ENCODE results near the gene EME2.

EME2 gene

DNA sequence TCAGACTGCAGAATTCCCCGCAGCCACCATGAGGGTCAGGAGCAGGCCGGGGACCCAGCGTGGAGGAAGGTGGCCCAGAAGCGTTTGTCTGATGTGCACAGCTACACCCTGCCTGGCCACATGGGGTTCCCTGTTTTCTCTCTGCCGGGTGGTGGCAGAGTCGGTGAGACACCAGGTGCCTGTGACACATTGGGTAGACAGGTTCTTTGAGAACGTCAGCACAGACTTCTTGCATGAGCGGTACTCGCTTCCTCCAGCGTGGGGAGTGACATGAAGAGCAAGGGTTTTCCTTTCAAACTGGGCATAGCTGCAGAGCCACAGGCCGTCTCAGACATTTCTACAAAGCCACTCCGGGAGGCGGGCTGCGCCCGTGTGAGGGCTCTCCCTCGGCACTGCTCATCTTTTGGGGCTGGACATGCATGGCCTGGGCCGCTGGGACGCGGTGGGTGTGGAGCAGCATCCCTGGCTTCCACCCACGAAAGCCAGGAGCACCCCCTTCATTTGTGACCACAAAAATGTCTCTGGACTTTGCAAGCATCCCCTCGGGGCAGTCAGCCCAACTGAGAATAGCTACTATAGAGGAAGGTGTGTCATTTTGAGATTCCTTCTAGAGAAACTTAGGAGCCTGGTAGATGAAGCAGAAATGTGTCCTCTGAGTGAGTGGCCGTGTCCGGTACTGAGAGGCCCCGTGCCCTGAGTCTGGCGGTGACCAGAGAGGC, 27.3 kb upstream of the EME2 start:
- DNase-seq (ENCODE audit: low spot score), result no peak

DNA sequence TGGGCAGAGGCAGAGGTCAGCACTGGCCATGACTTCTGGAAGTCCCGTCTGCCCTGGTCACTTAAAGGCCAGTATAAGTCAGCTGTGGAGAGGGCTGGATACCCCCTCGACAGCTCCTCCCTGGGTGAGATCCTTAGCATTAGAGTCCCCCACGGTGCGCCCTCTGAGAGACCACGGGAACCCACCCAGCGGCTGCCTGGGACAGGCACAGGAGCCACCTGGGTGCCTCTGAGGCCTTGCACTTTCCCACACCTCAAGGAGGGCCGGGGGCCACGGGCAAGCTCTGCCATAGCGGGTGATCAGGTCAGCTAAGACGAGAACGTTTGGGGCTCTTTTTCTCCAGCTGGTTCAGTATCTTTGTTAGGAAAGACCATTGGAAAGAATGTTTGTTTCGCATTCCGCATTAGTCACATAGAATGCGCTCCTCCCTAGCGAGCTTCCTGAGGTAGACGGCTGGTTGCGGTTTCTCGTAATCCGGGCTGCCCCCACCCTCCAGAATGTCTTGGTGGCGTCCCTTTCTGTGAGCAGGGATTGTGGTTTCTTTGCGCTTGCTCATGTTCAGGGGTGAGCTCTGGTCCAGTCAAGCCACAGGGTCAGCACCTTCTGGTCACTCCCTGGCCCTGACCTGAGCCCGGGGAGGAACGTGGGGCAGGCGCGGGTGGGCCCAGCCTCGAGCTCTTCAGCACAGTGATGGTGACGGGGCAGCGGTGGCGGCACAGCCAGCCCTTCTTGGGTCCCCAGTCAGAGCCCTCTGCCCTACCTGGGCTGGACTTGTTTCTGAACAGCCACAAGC, 26.5 kb upstream of the EME2 start:
- DNase-seq (ENCODE audit: low spot score), result no peak

DNA sequence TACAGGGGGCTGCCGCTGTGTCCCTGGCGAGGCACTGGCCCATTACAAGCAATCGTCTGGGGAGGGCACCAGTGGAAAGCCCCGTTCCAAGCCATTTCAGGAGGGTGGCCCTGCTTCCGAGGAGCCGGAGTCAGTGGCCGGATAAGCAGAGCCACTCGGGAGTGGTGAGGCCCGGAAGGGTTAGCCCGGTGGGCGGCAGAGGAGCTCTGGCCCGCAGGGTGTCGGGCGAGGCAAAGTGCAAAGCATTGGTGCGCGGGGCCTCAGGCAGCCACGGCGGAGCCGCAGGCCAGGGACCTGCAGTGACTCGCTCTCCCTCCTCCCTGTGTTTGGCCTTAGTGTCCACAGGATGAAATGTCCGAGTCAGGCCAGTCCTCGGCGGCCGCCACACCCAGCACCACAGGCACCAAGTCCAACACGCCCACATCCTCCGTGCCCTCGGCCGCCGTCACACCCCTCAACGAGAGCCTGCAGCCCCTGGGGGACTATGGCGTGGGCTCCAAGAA, 25.9 kb upstream of the EME2 start:
- DNase-seq (ENCODE audit: low spot score), result no peak

DNA sequence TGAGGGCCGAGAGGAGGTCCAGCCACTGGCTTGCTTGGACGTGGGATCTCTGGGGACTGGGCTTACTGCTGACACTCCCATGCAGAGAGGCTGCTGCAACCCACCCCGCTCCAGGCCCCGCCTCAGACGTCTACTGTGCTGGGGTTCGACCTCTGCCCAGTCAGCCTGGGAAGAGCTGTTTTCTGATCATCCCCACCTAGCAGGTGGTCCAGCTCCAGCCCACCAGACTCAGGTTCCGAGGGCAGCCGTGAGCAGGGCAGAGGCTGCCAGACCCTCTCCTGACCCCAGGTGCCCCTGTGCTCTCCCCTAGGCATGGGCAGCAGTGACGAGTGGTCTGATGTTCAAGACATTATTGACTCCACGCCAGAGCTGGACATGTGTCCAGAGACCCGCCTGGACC, 24.7 kb upstream of the EME2 start:
- DNase-seq (ENCODE audit: low spot score), result no peak

DNA sequence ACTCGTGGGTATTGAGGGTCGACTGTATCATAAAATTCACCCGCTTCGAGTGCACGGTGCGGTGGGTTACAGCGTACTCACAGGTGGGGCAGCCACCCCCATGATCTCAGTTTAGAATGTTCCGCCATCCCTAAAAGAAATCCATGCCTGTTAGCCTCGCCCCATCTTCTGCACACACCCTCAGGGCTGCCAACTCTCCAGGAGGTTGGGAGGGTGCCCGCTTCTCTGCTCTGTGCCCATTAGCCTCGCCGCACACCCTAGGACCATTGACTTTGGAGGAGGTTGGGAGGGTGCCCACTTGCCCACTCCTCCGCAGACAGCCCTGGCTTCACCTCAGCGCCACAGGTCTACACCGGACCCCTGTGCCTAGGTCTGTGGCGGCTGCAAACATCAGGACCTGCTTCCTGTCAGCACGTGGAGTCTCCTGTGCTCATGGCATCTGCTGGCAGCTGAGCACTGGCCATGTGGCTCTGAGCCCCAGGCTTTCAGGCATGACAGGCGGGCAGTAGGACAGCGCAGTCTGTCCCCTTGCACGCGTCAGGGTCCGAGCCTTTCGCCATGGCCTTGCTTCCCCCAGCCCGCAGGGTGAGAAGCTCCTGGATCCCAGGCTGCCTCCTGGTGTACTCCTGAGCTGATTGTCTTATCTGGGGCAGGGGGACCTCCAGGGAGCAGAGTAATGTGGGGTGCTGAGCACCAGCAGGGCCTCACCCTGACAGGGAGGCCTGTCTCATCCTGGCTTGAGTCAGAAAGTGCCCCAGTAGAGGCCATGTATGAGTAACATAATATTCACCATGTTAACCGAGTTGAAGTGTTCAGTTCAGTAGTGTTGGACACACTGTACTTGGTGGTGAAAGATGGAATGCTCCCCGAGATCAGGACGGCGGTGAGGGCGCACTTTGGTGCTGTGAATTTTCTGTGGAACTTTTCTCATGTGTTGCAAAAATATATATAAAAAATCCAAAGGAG, 23.2 kb upstream of the EME2 start:
- DNase-seq (ENCODE audit: low spot score), result no peak

DNA sequence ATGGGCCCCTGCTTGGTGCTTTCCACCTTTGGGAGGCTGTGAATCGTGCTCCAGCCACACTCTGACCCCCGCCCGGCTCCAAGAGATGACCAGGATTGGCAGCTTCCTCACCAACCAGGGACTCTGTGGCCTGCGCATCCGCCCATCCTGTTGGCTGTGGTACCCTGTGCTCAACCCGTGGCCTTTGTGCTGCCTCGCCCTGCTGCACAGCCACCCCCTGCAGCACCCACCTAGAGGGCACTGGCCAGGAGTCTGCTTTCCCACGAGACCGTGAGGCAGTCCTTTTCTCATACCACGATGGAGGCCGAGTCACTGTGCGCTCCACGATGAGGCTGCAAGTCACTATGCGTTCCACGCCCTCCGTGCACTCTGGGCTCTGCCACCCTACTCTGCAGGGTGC, 20.7 kb upstream of the EME2 start:
- DNase-seq (ENCODE audit: low spot score), result no peak

DNA sequence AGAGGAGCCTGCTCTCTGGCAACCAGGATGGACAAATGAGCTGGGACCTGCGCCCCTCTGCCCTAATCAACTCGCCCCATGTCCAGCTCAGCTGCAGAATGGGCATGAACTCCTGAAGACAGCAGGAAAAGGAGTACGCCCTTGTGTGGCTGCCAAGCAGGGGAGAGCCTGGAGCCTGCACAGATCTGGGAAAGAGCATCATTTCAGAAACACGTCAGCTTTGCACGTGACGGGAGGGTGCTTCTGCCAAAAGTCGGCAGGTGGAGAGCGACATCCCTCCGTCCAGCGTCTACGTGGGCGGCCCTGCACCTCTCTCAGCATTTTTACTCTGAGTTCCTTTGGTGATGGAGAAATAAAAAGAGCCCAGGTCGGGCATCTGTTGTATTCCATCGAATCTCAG, 19.8 kb upstream of the EME2 start:
- no peak for DNase-seq (ENCODE audit: low spot score)

DNA sequence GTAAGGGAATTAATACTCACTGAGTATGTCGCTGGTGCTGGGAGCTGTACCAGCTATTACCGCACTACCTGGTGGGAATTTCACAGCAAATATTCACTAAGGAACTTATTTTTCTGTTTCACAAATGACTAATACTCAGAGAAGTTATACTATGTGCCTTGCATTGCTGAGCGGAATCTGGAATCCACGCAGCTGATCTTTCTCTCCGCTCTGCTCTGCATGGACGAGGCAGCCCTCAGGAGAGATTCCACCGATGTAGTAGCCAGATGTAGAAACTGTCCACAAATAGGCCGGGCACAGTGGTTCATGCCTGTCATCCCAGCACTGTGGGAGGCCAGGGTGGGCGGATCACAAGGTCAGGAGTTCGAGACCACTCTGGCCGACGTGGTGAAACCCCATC, 18.4 kb upstream of the EME2 start:
- no peak for DNase-seq (ENCODE audit: low spot score)

DNA sequence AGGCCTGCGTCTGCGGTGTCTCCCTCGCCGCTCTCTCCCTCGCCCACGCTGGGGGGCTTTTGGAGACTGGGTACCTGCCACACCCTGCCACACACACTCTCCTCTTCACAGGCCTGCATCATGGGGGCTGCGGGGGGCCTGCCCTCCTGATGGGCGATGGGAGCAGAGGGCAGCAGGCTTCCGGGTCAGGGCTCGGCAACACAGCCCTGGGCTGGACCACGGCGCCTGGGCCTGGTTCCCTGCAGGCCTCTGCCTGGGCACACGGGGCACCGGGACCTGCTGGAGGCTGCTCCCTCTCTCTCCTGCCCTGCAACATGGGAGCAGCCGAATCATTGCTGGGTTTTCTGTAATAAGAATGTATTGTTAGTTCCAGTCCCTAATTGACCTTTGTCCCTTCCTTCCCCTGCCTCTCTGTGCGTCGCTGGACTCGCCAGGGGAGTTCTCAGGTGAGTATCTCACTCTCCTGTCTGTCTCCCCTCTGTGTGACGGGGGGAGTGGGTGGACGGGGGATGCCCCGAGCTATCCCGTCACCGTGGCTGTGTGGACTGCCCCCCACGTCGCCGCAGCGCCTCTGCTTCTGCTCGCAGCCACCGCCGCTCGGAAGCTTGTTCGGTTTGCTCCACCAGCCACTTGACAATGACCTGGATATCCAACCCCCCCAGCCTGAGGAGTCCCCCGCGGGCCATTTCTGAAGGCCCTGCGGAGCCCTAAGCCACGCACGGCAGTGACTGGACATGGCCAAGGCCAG, 14.7 kb upstream of the EME2 start:
- no peak for DNase-seq (ENCODE audit: low spot score)

DNA sequence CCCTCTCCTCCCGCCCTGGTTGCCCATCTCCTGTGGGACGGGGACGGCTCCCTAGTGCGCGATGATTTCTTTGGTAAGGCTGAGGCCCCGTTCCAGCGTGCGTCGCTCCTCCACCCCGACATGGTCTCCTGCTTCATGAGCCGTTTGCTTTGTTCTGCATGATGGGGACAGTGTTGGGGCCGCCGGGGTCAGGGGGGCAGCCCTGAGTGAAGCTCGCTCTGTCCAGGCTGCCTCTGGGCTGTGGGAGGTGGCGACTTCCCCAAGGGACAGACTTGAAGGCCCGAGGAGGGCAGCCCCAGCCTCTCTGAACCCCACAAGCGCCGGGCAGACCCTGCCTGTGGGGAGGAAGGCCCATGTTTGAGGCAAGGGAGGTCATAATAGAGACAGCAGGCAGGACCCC, 13.7 kb upstream of the EME2 start:
- DNase-seq (ENCODE audit: low spot score), result no peak

DNA sequence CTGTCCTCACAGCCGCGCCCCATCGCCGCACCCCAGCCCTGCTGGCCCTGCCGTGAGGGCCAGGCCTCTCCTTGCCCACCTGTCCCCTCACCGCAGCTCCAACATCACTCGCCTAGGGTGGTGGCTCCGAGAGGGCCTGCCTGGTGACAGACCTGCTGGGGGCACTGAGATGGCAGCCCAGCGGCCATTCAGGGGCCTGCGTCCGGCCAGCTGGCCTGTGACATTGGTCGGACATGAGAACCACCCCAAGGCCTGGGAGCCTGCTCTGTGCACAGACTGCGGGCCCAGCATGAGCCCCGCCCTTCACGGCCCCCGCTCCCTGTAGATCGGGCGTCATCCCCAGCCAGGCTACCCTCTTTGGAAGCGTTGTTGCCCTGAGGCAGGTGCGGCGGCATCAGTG, 13.1 kb upstream of the EME2 start:
- DNase-seq (ENCODE audit: low spot score), result no peak

DNA sequence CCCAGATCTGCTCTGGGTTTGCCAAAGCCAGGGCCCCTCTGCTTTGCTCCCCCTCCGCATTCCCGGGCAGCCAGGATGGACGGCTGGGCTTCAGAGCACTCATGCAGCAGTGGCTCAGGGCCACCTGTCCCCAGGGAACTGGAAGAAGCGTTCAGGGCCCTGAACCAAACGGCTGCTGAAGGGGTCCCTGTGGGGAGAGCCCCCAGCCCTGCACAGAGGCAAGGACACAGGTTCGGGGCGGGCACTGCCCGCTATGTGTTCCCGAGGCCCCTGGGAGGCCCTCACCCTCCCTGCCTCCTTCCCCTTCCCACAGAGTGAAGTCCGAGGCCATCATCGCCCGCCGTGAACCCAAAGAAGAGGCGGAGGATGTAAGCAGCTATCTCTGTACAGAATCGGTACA, 11.7 kb upstream of the EME2 start:
- DNase-seq (ENCODE audit: low spot score), result no peak

DNA sequence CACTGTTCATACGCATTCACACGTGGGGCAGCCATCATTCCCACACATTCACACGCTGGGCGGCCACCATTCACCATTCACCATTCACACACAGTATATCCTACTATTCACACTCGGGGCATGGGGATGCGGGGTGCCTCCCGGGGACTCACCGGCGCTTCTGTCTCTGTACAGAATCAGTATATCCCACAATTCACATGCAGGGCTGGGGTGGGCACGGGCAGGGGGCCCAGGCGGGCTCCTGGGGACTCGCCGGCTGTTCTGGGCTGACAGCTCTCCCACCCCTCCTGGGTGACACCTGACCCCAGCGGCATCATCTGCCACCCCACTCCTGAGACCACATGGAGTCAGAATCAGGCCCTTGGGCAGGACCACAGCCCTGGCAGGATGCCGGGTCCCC, 10.9 kb upstream of the EME2 start:
- DNase-seq (ENCODE audit: low spot score), result no peak

DNA sequence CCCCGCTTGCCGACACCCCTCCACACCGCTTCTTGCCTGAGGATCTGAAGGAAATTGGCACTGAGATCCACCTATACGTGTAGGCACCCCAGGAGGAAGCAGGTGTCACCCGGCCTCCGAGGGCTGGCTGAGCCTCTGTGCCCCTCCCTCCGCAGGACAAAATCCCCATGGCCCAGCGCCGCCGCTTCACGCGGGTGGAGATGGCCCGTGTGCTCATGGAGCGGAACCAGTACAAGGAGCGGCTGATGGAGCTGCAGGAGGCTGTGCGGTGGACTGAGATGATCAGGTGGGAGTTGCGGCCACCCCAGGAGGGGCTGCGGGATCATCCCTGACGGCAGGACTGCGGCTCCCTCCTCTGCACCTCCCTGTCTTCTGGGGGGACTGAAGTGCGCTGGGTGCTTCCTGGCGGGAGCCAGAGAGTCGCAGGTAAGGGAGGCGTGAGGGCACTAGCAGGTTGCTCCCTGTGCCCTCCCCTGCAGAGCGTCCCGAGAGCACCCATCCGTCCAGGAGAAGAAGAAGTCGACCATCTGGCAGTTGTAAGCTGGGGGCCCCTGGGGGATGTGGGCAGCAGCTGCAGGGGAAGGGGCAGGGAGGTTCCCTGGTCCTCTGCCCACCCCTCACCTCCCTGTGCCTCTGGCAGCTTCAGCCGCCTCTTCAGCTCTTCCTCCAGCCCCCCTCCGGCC, 10.3 kb upstream of the EME2 start:
- DNase-seq (ENCODE audit: low spot score), result no peak

DNA sequence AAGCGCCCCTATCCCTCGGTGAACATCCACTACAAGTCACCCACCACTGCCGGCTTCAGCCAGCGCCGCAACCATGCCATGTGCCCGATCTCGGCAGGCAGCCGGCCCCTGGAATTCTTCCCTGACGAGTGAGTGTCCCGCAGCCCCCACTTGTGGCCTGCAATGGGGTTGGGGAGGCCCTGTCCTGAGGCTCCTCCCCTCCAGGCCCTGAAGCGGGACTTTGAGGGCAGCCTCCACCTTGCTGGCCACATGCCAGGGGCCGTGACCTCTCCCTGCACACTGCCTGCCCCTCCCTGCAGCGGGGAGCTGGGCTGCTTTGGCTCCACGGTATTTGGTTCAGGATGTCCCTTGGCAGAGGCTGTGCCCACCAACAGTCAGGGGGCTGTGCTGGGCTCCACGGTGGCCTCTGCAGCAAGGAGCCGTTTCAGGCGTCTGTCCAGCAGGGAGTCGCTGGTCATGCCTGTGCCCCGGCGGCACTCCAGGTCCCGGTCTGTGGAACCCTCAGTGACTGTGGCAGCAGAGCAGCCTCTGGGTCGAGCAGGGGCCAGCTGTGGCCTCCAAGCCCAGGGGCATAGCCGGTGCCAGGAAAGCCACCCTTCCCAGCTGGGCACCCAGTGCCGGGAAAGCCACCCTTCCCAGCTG, 9.6 kb upstream of the EME2 start:
- no peak for DNase-seq (ENCODE audit: low spot score)

DNA sequence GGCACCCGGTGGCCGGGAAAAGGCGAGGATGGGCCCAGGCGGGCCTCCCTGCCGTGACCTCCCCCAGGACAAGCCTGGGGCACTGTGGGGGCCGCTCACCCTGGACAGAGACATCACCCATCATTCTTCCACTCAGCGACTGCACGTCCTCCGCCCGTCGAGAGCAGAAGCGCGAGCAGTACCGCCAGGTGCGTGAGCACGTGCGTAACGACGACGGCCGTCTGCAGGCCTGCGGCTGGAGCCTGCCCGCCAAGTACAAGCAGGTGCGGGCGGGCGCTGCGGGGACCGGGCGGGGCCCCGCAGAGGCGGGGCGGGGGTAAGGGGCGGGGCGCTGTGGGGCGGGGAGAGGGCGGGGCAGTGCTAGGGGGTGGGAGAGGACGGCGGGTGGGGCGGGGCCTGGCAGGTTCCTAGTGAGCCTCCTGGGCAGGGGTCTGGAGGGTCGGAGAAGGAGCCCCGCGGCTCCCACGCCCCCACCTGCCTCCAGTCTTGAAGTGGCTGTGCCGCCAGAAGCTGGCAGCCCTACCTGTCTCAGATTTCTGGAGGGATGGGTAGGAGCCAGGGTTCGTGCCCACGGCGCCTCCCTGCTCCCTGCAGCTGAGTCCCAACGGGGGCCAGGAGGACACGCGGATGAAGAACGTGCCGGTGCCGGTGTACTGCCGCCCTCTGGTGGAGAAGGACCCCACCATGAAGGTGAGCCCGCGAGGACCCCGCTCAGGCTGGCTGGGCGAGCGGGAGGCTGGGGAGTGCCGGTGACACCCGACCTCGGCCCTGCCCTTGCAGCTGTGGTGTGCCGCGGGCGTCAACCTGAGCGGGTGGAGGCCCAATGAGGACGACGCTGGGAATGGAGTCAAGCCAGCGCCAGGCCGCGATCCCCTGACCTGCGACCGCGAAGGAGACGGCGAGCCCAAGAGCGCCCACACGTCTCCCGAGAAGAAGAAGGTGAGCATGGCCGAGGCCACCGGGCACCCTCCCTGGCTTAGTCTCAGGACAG, 8.8 kb upstream of the EME2 start:
- peak; percentile 81 for DNase-seq (ENCODE audit: low spot score)

DNA sequence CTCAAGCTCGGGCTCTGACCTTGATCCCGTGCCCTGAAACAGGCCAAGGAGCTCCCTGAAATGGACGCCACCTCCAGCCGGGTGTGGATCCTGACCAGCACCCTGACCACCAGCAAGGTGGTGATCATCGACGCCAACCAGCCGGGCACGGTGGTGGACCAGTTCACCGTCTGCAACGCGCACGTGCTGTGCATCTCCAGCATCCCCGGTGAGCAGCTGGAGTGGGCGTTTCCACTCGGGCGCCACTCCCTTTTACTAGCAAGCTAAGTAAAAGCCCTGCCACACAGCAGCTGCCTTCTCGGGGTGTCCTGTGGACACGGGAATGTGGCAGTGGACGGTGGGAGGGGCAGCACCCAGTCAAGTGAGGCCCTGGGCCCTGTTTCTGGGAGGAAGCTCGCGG, 7.6 kb upstream of the EME2 start:
- DNase-seq (ENCODE audit: low spot score), result no peak

DNA sequence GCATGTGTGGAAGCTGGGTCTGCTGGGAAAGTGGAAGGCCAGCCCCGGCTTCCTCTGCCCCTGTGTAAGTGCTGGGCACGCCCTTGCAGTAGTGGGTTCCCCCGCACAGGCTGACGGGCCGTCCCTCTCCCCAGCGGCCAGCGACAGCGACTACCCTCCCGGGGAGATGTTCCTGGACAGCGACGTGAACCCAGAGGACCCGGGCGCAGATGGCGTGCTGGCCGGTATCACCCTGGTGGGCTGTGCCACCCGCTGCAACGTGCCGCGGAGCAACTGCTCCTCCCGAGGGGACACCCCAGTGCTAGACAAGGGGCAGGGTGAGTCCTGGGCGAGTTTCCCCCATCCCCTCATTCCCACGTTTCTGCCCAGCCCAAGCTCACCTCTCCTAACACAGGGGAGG, 6.8 kb upstream of the EME2 start:
- DNase-seq (ENCODE audit: low spot score), result no peak

DNA sequence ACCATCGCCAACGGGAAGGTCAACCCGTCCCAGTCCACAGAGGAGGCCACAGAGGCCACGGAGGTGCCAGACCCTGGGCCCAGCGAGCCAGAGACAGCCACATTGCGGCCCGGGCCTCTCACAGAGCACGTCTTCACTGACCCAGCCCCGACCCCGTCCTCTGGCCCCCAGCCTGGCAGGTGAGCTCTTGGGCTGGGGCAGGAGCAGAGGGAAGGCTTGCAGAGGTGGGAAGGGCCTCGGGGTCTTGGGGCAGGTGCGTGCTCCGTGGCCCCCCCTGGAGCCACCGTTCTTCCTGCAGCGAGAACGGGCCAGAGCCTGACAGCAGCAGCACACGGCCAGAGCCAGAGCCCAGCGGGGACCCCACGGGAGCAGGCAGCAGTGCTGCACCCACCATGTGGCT, 6.4 kb upstream of the EME2 start:
- no peak for DNase-seq (ENCODE audit: low spot score)

Data from ecto neural progenitor cell (in vitro differentiated cells).